K562 (cell line): ENCODE data around the gene NMNAT3. TPM values are rescaled to one million over a fixed set of nuclear protein-coding genes. Genes with fewer than 3 reads are reported as not detected.
A peak's percentile ranks its signal among the peaks of the same experiment; 100 is the strongest.

Source experiments
- CBFA2T2 ChIP-seq: fragments of 450-650 bp; conservative IDR thresholded peaks from 2 replicates; pipeline ENCODE4 v1.6.1; 2017; ENCODE audit warnings: mild to moderate bottlenecking
- ETV1 ChIP-seq: fragments of 450-650 bp; conservative IDR thresholded peaks from 2 replicates; pipeline ENCODE4 v1.6.1; 2016; ENCODE audit warnings: missing genetic modification characterization, control low read depth, low read depth, missing compliant biosample characterization
- GTF2E2 ChIP-seq: fragments of 200-800 bp; sonication (Bioruptor generic); IDR thresholded peaks from 2 replicates; pipeline ENCODE4 v1.6.1; 2016; ENCODE audit warnings: missing genetic modification characterization, missing compliant biosample characterization
- ID3 ChIP-seq, 2 experiments: fragments of 250-450 bp in 1 of 2; fragments of 450-650 bp in 1 of 2; sonication (Bioruptor Pico) in 1 of 2; IDR thresholded peaks; 2 replicates each; pipeline versions ENCODE4 v1.6.1 to v1.8.0; 2016 to 2021; ENCODE audit warnings: mild to moderate bottlenecking in 2 of 2, moderate library complexity in 2 of 2, missing compliant biosample characterization in 1 of 2, missing genetic modification characterization in 1 of 2
- RCOR1 ChIP-seq, 2 experiments: IDR thresholded peaks; 2 replicates each; pipeline ENCODE4 v1.6.1; 2012; ENCODE audit warnings: low read depth in 2 of 2, low read length in 2 of 2, borderline replicate concordance in 1 of 2, improper control_type of control experiment in 1 of 2
- RFX5 ChIP-seq: IDR thresholded peaks from 2 replicates; pipeline ENCODE4 v1.6.1; 2011; ENCODE audit warnings: low read depth, mild to moderate bottlenecking, improper control_type of control experiment, low read length
- TSHZ1 ChIP-seq: fragments of 250-450 bp; sonication (Bioruptor Pico); IDR thresholded peaks from 2 replicates; pipeline ENCODE4 v1.4.0; 2020; ENCODE audit warnings: mild to moderate bottlenecking, moderate library complexity
- ZFX ChIP-seq: sonication (generic); formaldehyde crosslinking; IDR thresholded peaks from 2 replicates; pipeline ENCODE4 v1.8.0; 2022; ENCODE audit warnings: mild to moderate bottlenecking, missing genetic modification reagents, moderate library complexity
- polyA plus RNA-seq, 8 experiments: library from polyadenylated mRNA; depleted of rRNA in 4 of 8; stranded (reverse) in 5 of 8; unstranded in 3 of 8; fragments of >200 nt; fragmentation: Nextera tagmentation in 2 of 8; fragmentation: Illumina TruSeq in 1 of 8; extraction: Ambion mirVana in 2 of 8; extraction: Trizol in 1 of 8; gene quantifications; 2 replicates each; pipeline versions ENCODE4 v1.2.1 to v1.2.3, GENCODE V29; 2011 to 2014; ENCODE audit warnings: inconsistent platforms in 1 of 8, missing spikeins in 1 of 8
- total RNA-seq, 7 experiments: library from RNA; depleted of rRNA in 6 of 7; stranded (reverse); fragments of >200 nt in 6 of 7; fragmentation: Illumina TruSeq in 2 of 7; extraction: Trizol in 2 of 7; gene quantifications; 2 replicates each; pipeline versions ENCODE4 v1.2.1 to v1.2.3, GENCODE V29; 2011 to 2021; ENCODE audit warnings: low replicate concordance in 1 of 7
- TF ChIP-seq, protein P1 (sequence below), 2 experiments: fragments of 450-650 bp; formaldehyde crosslinking in 1 of 2; IDR thresholded peaks; 2 replicates each; pipeline versions ENCODE4 v1.4.0 to v1.6.1; 2014 to 2020; ENCODE audit warnings: mild to moderate bottlenecking in 2 of 2, borderline replicate concordance in 1 of 2, low read depth in 1 of 2
- TF ChIP-seq, protein P2 (sequence below): fragments of 250-450 bp; sonication (Bioruptor Pico); IDR thresholded peaks from 2 replicates; pipeline ENCODE4 v1.9.0; 2021; ENCODE audit warnings: mild to moderate bottlenecking, inconsistent platforms

Gene NMNAT3
- total and polyA plus RNA-seq, 9 of the 15 experiments (the other 6 are each of a cell fraction or from before 2014, with no cell fraction given): 2.3 to 12.5 (median 6.6) TPM

DNA sequence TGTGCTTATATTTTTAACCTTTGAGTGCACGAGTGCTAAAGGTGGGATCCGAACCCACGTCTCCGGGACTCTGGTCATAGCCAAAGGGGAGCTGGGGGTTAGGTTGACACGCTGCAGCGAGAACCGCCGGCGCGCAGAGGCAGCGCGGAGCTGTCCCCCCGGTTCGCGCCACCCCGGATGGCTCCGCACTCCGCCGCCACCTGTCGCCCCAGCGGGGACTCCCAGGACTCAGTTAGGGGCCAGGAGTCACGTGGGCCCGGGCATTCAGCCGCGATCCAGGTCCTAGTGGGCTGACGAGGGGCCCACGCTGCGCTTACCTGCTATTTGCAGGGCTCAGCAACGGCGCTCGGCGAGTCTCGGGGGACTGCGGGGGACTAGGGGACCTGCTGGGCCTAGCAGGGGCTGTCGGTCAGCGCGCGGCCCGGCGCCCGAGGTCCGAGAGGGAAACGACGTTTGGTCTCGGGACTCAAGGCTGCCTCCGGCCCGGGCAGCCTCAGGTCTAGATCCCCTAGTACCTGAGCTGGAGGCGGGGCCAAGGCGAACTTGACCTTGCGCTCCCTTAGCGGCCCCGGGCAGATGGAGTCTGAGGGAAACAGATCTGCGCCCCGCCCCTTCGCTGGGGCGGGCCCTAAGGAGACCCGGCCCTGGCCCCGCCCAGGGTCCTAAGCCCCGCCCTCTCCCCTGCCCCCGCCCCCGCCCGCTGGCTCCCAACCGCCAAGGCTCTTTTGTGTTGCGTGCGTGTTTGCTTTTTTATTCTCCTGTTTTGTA lies at the start of gene NMNAT3 (continued):
- 0 out of 2 replicates have a peak, but pooled peaks have one; percentile 7 for TF ChIP-seq ID3 (CRISPR knock-in tag; IDR thresholded peaks at IDR 0.05)
- 0 out of 2 replicates have a peak, but pooled peaks have one; percentile 51 for TF ChIP-seq ID3 (tag; IDR thresholded peaks at IDR 0.05)
- no peak for TF ChIP-seq TSHZ1 (CRISPR knock-in tag)
- TF ChIP-seq, protein P1, sequence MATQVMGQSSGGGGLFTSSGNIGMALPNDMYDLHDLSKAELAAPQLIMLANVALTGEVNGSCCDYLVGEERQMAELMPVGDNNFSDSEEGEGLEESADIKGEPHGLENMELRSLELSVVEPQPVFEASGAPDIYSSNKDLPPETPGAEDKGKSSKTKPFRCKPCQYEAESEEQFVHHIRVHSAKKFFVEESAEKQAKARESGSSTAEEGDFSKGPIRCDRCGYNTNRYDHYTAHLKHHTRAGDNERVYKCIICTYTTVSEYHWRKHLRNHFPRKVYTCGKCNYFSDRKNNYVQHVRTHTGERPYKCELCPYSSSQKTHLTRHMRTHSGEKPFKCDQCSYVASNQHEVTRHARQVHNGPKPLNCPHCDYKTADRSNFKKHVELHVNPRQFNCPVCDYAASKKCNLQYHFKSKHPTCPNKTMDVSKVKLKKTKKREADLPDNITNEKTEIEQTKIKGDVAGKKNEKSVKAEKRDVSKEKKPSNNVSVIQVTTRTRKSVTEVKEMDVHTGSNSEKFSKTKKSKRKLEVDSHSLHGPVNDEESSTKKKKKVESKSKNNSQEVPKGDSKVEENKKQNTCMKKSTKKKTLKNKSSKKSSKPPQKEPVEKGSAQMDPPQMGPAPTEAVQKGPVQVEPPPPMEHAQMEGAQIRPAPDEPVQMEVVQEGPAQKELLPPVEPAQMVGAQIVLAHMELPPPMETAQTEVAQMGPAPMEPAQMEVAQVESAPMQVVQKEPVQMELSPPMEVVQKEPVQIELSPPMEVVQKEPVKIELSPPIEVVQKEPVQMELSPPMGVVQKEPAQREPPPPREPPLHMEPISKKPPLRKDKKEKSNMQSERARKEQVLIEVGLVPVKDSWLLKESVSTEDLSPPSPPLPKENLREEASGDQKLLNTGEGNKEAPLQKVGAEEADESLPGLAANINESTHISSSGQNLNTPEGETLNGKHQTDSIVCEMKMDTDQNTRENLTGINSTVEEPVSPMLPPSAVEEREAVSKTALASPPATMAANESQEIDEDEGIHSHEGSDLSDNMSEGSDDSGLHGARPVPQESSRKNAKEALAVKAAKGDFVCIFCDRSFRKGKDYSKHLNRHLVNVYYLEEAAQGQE (IDR thresholded peaks at IDR 0.05; ENCODE audit: borderline replicate concordance): peak; percentile 65
- TF ChIP-seq, protein P1 (CRISPR knock-in tag; IDR thresholded peaks at IDR 0.05; ENCODE audit: low read depth): 0 out of 2 replicates have a peak, but pooled peaks have one; percentile 45
- no peak for TF ChIP-seq ETV1 (tag)
- TF ChIP-seq RFX5: no peak
- TF ChIP-seq, protein P2, sequence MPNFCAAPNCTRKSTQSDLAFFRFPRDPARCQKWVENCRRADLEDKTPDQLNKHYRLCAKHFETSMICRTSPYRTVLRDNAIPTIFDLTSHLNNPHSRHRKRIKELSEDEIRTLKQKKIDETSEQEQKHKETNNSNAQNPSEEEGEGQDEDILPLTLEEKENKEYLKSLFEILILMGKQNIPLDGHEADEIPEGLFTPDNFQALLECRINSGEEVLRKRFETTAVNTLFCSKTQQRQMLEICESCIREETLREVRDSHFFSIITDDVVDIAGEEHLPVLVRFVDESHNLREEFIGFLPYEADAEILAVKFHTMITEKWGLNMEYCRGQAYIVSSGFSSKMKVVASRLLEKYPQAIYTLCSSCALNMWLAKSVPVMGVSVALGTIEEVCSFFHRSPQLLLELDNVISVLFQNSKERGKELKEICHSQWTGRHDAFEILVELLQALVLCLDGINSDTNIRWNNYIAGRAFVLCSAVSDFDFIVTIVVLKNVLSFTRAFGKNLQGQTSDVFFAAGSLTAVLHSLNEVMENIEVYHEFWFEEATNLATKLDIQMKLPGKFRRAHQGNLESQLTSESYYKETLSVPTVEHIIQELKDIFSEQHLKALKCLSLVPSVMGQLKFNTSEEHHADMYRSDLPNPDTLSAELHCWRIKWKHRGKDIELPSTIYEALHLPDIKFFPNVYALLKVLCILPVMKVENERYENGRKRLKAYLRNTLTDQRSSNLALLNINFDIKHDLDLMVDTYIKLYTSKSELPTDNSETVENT (CRISPR knock-in tag): 0 out of 2 replicates have a peak, but pooled peaks have one; percentile 45
- peak; percentile 96 for TF ChIP-seq ZFX (CRISPR knock-in tag)
- 0 out of 4 replicates have a peak, but pooled peaks of 1 of the 2 experiments have one; percentile 8 for TF ChIP-seq RCOR1 (IDR thresholded peaks at IDR 0.05; ENCODE audit: borderline replicate concordance in 1 of 2, low read depth in 2 of 2, low read length in 2 of 2)
- TF ChIP-seq CBFA2T2: peak; percentile 57
- TF ChIP-seq GTF2E2 (tag): no peak
